ENCODE measurements around the gene MPC2.
"Not testable (repeated sequence)": the region's sequence is repeated elsewhere in the genome, so short reads cannot be mapped to it uniquely, and the experiment has no call there.

Gene MPC2

DNA sequence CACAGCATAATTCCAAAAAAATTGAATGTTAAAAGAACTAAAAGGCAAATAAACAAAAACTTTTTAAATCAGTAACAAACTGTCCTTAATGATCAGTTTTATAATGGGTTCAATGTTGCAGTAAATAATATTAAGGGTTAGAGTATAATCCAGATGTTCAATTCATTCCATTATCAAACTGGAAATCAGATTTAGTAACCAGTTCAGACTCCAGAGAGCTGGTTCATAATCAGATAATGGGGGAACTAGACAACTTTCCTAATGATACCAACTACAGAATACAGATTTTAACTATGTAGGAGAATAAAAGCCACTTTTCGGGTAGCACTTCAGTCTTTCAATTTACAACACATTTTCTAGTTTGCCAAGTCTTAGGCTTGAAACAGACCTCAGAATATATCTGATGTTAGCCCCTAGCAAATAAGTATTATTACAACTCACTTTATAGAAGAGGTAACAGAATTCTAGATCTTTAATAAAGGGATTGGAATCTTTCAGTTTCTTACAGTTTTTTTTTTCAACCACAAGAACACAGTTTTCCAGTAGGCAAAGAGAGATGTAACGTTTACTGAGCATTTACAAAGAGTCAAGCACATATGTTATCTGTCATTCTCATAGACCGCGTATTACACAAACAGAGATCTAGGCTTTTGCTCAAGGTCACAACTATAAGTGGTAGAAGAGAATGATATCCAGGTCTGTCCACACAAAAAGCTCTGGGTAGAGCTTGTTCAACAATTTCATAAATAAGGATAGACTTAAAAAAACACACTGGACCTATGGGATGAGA, 2.3 kb downstream of the MPC2 start:
- no peak for DNase-seq

DNA sequence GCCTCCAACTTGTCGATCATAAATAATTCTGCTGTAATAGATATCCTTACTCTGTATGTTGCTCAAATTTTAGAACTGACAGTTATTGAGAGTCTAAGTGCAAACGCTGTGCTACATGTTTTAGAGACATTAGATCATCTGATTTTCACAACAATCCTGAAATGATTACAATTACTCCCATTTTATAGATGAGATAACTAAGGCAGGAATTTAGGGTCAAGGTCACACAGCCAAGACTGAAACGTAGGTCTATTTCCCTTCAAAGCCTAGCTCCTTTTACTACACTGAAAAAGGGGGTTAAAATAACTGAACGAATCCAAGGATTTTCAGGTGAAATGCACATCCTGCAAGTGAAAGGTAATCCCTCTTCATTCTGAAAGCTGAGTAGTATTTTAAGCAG, 3.1 kb downstream of the MPC2 start:
- DNase-seq, result no peak

DNA sequence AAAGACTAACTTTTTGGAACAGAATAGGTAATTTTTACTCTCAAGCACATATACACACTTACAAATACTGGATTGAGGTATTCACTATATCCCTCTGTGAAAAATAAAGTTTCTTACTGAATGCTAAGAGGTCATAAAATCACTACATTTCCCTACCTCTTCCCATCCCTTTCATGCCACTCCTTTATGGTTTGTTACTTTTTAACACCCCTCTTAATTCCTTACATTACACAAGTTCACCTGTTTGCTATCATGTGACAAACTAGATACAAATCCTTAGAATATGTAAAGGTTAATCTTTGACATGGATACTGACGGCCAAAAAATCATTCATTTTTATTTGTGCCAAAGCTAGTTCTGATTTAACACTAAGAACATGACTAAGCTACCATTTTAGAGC, 7.1 kb downstream of the MPC2 start:
- DNase-seq, result no peak

DNA sequence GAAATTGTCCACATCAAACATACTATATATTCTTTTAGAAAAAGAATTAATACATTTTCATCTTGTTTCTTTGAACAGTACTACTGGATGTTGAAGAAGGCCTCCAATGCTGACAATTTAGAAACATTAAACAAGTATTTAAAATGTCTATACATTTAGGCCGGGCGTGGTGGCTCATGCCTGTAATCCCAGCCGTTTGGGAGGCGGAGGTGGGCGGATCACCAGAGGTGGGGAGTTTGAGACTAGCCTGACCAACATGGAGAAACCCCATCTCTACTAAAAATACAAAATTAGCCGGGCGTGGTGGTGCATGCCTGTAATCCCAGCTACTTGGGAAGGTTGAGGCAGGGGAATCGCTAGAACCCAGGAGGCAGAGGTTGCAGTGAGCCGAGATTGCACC, 8.0 kb downstream of the MPC2 start:
- DNase-seq, result not testable (repeated sequence)

DNA sequence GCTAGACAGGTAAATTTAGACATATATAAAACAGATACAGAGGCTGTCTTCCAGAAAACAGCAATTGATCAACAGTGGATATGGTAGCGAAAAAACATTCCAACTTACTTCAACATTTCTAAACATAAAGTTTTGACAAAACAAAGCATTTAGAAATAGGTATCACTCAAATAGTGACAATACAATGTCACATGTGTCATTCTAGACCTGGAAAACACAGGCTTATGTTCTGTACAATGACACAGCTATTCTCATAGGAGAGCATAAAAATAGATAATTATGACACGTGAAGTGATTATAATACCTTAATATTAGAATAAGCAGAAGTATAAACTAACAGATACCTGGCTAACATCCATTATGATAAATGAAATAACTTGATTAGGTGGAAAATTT, 8.4 kb downstream of the MPC2 start:
- no peak for DNase-seq

DNA sequence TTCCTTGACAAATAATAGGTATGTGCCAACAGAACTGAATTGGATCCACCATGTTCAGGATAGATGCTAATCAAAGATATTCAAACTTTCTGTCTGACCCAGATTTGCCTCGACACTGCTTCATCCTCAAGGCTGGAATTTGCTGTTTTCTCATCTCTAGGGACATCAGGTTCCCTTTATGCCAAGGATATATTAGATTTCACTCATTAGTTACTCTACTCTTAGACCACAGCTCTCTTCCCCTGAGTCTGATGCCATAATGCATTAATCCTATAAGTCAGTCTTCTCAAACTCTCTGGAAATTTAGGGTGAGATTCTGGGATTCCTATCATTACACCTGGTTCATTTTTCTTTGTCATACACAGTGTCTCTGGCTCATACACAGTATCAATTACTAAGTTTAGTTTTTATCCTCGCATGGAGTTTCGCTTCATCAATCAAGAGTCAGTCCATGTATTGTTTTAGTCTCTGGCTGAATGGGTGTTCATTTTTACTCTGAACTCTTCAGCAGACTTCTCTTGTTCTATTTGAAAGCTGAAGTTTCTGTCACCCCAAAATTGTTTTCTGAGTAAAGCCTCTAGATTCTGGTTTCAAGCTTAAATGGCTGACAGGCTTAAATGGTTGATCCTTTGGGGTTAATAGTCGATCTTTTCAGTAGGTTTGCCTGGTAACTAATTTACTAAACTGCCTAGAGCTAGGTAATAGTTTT, 9.7 kb downstream of the MPC2 start:
- no peak for DNase-seq

DNA sequence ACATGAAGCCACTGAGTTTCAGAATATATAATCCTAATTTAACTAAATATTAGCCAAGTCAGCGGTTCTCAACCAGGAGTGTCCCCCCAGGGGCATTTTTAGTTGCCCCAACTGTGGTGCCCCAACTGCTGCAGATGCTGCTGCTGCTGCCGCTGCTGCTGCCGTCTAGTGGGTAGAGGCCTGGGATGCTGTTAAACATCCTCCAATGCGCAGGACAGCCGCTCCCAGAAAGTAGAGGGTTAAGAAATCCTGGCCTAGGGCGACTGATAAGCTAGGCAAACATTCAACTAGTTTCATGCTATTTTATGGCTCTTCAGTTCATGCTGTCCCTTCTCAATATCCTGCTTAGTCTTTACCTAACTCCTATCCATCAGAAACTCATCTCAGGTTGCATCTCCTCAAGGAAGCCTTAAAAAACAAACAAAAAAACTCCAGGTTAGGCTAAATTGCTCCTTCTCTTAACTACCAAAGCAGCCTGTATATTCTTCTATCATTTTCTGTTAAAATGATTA, 10.3 kb downstream of the MPC2 start:
- no peak for DNase-seq

DNA sequence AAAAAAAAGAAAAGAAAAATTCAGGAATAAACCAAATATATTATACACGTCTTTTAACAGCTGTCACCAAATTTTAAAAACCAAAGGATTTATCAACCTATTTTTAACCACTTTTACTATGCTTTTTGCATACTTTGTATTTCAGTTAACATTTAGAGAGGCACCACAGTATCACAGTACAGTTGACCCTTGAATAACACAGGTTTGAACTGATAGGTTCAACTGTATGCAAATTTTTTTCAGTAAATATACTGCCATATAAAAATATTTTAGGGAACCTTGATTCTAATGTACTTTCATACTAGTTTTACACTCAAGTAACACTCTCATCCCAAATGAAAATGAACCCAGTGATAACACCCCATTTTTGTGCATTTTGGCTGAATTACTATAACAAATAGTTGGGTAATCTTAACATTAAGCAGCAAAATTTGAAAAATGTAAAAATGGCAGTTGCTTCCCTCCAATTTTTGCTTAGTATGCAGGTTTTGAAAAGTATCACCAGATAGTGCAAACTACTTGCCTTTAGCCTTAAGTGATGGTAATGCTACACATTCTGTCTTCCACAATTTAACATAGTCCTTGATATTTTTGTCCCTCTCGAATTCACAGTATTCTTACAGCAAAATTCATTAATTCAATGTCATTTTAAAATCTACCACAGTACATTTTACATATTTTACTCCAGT, 12.2 kb downstream of the MPC2 start:
- DNase-seq, result no peak

DNA sequence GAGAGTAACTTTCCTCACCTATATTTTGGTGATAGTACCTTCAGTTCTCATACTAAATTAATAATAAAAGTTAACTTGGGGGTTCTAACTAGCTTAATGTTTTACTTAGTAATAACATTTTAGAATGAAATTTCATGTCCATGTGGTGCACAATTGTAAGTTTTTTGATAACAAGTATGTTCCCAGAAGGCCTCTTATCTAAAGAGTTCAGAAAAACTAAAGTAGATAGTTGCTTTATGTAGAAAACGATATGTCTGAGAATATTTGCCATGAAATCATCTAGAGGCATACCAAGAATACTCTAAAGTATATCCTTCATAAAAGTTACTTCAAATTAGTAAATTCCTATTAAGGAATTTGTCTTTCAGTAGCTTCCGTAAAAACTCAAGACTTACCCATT, 12.8 kb downstream of the MPC2 start:
- no peak for DNase-seq

DNA sequence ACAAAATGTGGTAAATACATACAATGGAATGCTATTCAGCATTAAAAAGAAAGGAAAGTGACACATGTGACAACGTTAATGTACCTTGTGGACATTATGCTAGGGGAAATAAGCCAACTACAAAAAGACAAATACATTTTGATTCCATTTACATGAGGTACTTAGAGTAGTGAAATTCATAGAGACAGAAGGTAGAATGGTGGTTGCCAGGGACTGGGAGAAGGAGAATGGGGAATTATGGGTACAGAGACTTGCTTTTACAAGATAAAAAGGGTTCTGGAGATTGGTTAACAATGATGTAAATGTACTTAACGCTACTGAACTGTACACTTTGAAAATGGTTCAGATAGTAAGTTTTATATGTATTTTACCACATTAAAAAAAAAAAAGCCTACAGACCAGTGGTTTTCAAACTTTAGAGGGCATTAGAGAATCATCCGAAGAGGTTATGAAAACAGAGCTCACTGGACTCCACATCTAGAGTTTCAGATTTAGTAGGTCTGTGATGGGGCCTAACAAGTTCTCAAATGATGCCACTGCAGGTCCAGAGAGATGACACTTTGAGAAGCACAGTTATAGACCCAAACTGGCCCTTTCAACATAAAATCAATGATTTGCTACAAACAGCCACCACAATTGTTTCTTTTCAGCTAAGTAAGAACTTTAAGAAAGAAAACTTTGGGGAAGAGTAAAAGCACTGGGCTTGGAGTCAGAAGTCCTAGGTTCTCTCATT, 13.4 kb downstream of the MPC2 start:
- DNase-seq, result no peak

DNA sequence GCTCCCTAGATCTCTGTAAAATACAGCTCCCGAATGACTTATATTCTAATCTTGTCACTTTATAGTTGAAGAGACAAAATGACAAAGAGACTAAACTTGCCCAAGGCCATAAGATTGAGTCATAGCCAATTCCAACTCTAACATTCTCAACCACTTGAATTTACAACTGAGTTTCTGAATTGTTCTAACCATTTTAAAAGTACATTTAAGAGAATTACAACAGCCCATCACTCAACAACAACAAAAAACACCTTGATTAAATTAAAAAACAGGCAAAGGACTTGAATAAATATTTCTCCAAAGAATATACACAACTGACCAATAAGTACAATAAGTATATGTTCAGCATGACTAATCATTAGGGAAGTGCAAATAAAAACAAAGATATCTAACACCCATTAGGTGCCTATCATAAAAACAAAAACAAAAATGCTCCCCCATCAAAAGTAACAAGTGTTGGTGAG, 14.2 kb downstream of the MPC2 start:
- no peak for DNase-seq

DNA sequence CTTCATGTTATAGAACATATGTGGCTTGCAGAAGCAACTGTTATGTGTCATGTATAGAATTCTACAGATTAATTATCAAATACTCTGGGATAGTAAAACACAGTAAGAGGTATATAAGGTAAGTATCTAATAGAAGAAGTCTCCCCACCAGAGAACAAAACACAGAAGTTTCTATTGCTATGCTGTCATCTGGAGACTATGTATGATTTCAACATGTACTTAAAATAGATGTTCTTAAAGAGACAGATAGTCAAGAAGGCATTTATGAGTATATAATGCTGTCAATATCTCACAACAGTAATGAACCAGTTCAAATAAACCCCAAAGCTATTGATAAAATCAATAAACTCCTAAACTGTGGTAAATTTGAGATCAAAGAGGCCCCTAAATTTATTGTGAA, 14.8 kb downstream of the MPC2 start:
- no peak for DNase-seq

DNA sequence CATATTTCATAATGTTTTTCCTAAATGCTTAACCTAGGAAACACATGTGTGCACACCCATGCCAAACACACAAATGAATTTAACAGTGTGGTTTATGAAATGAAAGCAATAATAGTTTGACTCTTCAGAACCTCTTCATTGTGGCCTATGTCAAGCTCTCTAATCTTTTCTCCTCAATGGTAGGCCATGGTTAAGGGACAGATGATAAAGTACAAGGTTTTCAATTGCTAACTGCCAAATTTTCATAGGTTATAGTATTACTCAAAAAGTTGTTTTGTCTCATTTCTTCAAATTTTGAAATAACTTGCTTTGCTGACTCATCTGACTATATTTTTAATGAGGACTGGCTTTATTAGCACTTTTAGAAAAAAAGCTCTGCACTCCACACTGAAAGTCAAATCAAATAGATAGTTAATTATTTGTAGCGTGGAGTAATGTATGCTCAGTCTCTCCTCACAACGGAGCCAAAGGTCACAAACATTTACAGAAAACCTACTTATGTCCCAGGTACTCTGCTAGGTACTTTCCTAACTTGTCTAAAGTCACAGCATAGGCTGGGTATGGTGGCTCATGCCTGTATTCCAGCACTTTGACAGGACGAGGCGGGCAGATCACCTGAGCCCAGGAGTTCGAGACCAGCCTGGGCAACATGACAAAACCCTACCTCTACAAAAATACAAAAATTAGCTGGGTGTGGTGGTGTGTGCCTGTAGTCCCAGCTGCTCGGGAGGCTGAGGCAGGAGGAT, 19.9 kb downstream of the MPC2 start:
- DNase-seq, result no peak

DNA sequence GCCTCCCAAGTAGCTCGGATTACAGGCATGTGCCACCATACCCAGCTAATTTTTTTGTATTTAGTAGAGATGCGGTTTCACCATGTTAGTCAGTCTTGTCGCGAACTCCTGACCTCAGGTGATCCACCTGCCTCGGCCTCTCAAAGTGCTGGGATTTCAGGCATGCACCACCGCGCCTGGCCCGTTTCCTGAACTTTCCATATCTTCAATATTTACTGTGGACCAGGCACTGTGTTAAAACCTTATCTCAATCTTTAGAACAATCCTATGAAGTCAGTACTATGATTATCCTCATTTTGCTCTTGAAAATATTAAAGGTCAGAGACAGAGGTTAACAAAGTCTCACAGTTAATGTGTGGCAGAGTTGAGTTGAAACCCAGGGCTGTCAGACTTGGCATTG, 21.3 kb downstream of the MPC2 start:
- no peak for DNase-seq

DNA sequence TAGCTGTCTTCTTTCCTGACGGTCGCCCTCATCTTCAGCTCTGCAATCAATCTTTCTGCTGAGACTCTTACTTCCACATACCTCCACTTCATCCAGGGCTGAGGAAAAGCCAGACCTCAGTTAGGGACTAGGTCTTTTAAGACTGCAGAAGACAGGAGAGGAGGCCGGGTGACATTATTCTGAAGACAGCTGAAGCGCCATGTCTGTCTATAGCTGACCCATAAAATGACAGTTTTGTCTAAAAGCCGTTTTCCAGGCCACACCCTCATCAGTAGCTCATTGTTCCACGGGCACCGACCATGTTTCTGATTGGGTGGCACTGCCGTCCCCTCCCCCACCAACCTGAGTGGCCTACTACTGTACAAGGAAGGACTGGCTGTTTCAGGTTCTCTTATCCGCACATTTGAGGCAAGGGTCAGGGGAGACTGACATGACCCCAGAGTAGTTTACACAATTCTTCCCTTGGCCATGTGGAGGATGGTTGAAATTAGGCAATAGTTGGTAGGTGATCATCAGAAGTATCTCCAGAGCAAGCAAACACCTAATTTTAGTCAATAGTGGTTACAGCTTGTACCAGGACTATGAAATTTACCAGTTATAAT, 22.9 kb downstream of the MPC2 start, which contains the start of gene ADCY10:
ADCY10 (minus strand) TSS at position 240 of the 602 bp plus-strand sequence. CDS start 8,994 bp downstream, outside the sequence.
- DNase-seq, result no peak

DNA sequence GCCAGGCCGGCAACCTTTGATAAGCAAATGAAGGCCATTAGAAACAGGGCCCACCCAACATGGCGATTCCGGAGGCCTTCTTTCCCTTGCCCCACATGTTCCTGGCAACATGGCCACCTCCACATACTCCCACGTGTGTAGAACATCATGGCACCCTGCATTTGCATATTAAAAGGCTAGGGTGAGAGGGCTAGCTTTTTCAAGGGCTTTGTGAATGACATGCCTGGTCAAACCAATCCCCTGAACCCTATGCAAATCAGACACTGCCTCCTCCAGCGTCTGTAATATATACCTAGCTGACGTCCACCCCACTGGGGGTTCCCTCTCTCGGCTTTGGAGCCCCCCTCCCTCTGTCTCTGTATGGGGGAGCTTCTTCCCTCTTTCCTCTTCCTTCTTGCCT, 24.6 kb downstream of the MPC2 start:
- DNase-seq, result no peak

DNA sequence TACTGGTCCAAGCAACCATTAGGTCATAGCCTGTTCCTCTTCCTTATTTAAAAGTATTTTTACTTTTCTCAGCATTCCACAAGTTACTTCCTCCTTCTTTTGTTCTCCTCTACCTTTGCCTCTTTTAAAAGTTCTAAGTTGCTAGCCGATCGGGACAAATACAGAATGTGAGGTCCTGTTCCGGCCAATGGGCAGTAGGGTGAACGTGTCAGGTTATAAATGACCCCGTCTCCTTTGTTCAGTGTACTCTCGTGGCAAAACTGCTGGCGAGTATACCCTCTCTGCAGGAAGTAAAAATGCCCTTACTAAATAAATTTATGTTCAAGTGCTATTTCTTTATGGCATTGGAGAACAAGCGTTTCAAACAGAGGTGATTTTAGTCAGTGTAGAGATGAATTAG, 25.5 kb downstream of the MPC2 start:
- DNase-seq, result no peak

DNA sequence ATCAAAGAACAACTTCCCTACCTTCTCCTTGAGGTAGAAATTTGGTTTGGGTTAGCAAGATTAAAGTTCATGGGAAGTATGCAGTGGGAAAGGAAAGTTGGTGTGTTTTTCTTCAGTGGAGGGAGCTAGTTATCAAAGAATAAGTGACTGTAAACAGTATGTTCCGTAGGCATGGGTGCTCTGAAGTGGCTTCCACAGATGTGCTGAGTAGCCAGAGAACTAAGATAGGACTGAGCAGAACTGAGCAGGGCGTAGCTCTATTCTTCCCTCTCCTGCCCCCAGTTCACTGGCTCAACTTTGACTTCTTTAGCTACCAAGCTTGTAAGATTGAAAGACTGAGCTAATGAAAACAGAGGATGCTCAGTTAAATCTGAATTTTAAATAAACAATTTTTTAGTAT, 26.3 kb downstream of the MPC2 start:
- no peak for DNase-seq

DNA sequence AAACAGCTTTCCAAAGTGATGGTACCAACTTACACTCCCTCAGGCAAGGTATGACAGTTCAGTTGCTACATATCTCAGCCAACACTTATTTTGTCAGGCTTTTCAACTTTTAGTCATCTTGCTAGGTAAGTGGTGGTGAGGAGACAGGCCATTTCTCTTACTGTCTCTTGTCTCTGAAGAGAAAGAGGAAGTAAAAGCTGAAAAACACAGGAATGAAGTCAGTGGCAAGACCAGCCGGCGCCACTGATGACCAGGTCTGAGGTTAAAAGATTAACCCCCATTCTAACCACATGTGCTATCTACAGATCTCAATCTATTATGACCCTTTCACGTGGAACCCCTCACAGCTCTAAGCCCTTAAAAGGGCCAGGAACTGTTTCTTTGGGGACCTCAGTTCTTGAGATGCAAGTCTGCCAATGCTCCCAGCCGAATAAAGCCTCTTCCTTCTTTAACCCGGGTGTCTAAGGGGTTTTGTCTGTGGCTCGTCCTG, 27.1 kb downstream of the MPC2 start:
- no peak for DNase-seq

DNA sequence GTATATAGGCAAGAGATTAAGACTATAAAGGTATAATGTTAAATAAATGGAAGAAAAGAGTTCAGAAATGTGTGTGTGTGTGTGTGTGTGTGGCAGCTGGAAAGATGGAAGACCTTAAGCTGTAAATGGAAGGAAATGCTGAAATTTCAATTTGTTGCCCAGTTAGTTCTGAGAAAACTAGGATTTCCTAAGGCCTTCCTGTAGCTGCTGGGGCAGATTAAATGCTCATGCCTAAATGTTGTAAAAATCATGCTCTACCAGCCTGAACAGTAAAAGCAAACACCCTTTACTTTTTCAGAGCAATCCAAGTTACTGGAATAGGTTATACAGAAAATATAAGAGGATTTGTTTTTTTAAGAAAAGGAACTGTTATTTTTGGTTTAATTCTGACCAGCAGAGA, 31.2 kb downstream of the MPC2 start:
- DNase-seq, result no peak

DNA sequence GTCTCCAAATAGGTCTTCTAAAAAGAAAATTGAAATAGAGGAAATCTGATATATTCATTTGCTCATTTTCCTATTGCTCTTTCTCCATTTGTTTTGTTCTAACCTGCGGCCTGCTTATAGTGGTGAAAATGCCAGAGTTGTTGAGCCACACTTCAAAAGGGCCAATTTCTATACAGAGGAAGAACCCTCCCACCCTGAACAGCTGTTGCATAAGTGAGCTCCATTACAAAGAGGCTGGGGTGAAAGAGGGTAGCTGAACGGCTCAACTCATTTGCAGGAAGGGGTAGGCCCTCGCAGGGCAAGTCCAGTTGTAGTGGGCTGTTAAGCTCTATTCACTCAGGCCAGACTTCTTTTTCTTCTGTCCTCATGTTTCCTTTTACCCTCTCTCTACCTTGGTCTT, 31.7 kb downstream of the MPC2 start:
- DNase-seq, result no peak
